Measurements from ENCODE around the gene MAJIN.
"Not testable (repeated sequence)": the region's sequence is repeated elsewhere in the genome, so short reads cannot be mapped to it uniquely, and the experiment has no call there.

The MAJIN gene

GRCh38 chr11:64990222-64990923 is 18.5 kb upstream of the MAJIN start:
- no peak for FAIRE-seq

GRCh38 chr11:64989416-64989815 is 17.5 kb upstream of the MAJIN start:
- no peak for FAIRE-seq

DNA sequence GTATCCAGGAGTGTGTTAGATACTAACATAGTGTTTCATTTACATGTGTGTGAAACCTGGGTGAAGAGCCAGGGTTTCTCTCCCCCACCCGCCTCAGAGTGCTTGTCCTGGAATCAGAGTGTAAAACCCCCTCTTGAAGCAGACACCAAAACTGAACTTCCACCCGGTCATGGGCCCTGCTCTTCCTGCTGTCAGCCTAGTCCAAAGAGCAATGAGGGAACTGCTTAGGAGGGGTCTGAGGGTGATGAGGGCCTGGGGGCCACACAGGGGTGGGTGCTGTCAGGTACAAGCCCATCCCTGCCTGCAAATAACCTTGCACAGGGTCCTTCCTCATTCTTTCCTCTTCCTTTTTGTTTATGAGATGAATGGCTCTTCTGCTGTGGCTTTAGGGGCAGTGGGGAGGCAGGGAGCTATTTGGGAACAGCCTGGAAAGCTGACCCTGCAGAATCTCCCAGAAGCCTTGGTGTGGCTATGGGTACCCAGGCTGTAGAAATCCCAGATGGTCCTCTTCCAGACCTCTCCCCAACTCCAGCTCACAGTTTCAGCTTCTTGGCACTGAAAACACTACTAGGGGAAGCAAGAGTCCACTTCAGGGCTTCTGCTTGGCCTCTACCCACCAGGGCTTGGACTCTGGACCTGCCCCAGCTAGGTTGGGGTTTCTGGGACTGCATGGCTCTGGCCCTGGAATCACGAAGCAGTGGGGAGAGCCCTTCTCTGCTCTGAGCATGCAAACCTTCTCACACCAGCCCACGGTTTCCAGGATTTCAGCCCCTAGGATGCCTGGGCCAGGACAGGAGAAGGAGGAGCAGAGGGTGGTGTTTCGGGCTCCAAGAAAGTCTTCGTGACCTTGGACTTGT is 16.3 kb upstream of the MAJIN start:
- no peak for FAIRE-seq

- FAIRE-seq, result not testable (repeated sequence)
Observed at GRCh38 chr11:64983339-64983738, 11.4 kb upstream of the MAJIN start.

DNA sequence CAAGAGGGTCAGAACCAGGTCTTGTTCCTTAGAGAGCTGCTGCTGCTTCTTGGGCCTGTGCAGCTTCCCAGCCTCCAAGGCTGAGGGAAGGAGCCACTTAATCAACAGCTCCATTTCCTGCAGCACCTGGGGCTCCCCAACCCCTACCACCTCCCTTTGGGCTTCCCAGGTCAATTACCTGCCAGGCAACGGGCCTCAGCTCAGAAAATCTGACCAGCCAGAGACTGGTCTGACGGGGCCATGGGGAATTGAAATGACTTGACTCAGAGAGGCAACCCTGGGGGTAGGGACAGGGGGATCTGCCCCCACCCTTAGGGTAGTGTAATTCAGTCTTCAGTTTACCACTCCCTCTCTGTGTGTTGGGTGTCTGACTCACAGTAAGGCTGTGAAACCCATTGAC is 4.7 kb upstream of the MAJIN start:
- FAIRE-seq, result no peak

DNA sequence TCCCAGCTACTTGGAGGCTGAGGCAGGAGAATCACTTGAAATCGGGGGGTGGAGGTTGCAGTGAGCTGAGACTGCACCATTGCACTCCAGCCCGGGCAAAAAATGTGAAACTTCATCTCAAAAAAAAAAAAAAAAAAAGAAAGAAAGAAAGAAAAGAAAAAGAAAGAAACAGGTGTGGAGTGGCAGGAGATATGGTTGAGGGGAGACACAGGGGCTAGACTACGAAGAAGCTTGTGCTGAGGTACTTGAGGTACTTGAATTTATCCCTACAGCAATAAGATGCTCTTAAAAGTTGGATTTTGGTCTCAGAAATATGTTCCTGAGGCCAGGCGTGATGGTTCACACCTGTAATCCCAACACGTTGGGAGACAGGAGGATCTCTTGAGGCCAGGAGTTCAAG is 2.2 kb upstream of the MAJIN start:
- no peak for FAIRE-seq

DNA sequence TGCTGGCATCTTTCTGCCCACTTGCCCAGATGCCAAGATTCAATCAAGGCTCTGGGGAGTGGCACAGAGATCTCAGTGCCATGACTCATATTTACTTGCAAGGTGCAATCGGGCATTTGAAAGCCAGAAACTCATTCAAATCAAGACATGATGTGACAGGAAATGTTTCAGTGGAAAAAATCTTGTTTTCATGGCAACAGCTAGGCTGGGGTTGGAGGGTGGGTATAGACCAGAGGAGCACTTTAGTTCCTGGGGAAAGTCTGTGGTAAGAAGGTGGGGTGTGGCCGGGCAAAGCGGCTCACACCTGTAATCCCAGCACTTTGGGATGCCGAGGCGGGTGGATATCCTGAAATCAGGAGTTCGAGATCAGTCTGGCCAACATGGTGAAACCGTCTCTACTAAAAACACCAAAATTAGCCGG is 1.2 kb downstream of the MAJIN start:
- FAIRE-seq, result no peak

GRCh38 chr11:64969209-64969608 is 2.7 kb downstream of the MAJIN start:
- FAIRE-seq, result peak; percentile 62

DNA sequence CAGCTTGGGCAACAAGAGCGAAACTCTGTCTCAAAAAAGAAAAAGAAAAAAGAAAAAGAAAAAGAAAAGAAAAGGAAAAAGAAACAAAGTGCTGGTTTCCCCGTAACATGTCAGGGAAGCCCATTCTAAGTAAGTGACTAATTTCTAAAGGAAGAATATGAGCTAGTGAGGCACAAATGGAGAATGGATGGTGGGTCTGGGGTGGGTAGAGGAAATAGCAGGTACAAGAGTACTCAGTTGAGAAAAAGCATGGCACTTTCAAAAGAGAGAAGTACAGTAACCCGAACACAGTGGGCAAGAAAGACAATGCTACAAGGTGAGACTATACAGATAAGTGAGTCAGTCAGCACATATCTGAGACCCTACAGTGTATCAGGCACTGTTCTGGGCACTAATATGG is 4.5 kb downstream of the MAJIN start:
- FAIRE-seq, result no peak

DNA sequence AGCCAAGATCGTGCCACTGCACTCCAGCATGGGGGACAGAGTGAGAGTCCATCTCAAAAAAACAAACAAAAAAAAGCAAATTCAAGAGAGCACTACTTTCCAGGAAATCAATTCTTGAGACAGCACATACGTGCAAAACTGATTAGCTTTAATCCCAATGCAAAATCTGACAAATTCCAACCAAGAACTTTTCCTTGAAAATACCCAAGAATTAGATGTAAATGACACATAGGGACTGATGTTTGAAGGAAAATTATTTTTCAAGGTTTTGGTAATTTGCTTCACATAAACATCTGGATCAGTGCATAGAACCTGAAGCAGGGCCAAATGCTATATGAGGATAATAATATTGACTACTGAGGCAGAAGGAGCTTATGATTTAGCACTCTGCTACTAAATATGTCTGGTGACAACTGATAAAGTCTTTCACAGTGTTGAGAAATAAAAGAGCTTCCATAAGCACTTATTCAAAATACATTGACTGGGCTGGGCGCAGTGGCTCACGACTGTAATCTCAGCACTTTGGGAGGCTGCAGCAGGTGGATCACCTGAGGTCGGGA is 8.8 kb downstream of the MAJIN start:
- no peak for FAIRE-seq

- FAIRE-seq, result no peak
Observed at GRCh38 chr11:64960719-64961118, 11.2 kb downstream of the MAJIN start.

DNA sequence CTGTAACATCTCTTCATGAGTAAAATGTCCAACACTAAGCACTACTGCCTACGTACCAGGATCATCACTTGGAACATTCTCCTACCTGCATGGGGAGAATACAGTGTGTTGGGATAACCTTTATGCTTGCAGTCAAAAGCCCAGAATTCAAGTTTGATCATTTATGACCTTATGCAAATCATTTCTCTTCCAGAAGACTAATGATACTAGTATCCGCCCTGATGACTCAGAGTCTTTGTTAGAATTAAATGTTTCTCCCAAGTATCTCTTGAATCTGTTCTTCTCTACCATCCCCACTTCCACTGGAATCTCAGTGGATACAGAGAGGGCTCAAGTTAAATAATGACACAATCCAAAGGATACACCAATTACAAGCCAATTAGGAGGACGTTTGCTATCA is 12.4 kb downstream of the MAJIN start:
- no peak for FAIRE-seq

DNA sequence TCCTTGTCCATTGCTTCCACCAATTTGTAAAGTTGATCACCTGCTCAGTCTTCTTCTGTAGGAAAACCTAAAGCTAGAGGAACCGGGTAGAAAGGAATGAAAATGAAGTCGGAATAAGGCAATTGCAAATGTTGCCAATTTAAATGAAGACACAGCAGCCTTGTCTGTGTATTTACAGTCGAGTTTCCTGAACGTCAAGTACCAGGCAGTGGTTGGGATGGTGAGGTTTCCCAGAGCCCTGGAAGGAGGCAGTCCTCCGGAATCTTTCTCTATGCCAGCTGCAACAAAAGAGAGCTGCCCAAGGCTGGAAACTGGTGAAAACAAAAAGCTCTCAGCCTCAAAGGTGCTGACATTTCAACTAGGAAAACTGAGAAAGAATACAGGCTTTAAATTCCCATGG is 17.7 kb downstream of the MAJIN start:
- FAIRE-seq, result no peak

DNA sequence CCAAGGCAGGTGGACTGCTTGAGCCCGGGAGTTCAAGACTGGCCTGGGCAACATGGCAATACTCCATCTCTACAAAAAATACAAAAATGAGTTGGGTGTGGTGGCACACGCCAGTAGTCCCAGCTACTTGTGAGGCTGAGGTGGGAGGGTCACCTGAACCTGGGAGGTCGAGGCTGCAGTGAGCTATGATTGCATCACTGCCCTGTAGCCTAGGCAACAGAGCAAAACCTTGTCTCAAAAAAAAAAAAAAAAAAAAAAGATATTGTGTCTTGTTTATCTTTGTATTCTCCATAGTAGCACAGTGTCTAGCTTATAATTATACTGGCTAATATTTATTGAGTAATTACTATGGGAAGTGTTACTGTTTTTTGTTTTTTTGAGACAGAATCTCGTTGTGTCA is 20.4 kb downstream of the MAJIN start:
- no peak for FAIRE-seq

DNA sequence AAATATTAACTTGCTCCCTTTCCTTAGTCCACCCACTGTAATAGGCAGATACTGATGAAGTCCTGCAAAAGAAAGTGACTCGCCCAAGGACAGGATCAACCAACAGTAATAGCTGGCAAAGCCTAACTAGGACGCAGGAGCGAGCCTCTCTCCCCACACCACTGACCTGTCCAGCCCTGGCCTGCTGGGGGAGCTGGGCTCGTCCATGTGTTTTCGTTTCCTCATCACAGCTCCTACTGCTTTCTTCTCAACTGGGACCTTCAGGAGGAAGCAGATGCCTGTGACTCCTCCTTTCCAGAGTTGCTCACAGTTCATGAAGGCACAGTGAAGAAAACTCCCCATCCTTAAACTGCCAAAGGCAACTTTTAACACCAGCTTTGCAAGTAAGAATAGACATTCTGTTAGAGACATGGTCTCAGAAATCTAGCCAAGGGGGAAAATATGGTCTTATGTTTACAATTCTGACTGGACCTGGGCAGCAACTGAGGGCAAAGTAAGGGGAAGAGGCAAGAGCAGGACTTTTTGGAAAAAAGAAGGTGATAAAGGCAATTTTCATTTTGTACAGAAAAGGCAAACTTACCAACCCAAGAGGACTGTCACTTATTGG is 24.6 kb downstream of the MAJIN start:
- no peak for FAIRE-seq

GRCh38 chr11:64936539-64936938 is 35.4 kb downstream of the MAJIN start:
- no peak for FAIRE-seq

GRCh38 chr11:64935359-64936081 is 36.4 kb downstream of the MAJIN start, which contains the start of gene GPHA2:
Gene GPHA2, minus strand, starts transcription at chr11:64935893. Its CDS starts 433 bp downstream, at chr11:64935460.
- FAIRE-seq, result no peak

GRCh38 chr11:64934682-64935358 is 37.1 kb downstream of the MAJIN start:
- no peak for FAIRE-seq

GRCh38 chr11:64933935-64934681 is 37.8 kb downstream of the MAJIN start:
- no peak for FAIRE-seq

GRCh38 chr11:64933213-64933934 is 38.5 kb downstream of the MAJIN start:
- FAIRE-seq, result no peak

- FAIRE-seq, result no peak
Observed at GRCh38 chr11:64932324-64932723, 39.6 kb downstream of the MAJIN start.
